SK-N-SH (cell line): Measurements from ENCODE around the gene HBZ. TPM values are rescaled to one million over a fixed set of nuclear protein-coding genes. Genes with fewer than 3 reads are reported as not detected.
"Not testable (repeated sequence)": the region's sequence is repeated elsewhere in the genome, so short reads cannot be mapped to it uniquely, and the experiment has no call there.

ENCODE experiments used
- CTCF ChIA-PET: fragments of 300-600, 350-600 bp; formaldehyde crosslinking; extraction: SDS; loops from one replicate; lab custom pipeline; 2021; lab: Yijun Ruan, JAX
- POLR2A ChIA-PET: fragments of 350-600 bp; sonication (Branson Sonifier 250); formaldehyde crosslinking; extraction: SDS; loops from one replicate; lab custom pipeline; 2020; ENCODE audit warnings: antibody characterized with exemption, inconsistent platforms; lab: Yijun Ruan, JAX
- DNase-seq: peaks from one replicate; pipeline ENCODE4 v3.0.0; 2012
- H2AFZ ChIP-seq: fragments of 200-600 bp; sonication (generic); 2 replicates; pipeline ENCODE4 v1.8.1; 2016; ENCODE audit warnings: antibody characterized with exemption, mild to moderate bottlenecking, low read depth
- H3F3A ChIP-seq: fragments of 200-600 bp; sonication (generic); replicated peaks from 2 replicates; pipeline ENCODE3; 2016; ENCODE audit warnings: antibody characterized with exemption, mild to moderate bottlenecking; ENCODE audit not compliant: insufficient read depth
- H3K27ac ChIP-seq, 2 experiments: fragments of 200-500 bp in 1 of 2; fragments of 200-600 bp in 1 of 2; sonication (Bioruptor generic) in 1 of 2; sonication (generic), shearing (Covaris generic) in 1 of 2; 2 replicates each; pipeline versions ENCODE4 v1.5.1 to v1.6.1; 2014 to 2016; ENCODE audit warnings: low read depth in 2 of 2, inconsistent platforms in 1 of 2, low read length in 1 of 2, mild to moderate bottlenecking in 1 of 2, mixed read lengths in 1 of 2
- H3K27me3 ChIP-seq: fragments of 200-600 bp; sonication (generic), shearing (Covaris generic); 2 replicates; pipeline ENCODE4 v1.6.1; 2016; ENCODE audit warnings: mixed run types; ENCODE audit not compliant: insufficient read depth
- H3K36me3 ChIP-seq, 2 experiments: fragments of 200-500 bp in 1 of 2; fragments of 200-600 bp in 1 of 2; sonication (Bioruptor generic) in 1 of 2; sonication (generic) in 1 of 2; replicated peaks in 1 of 2; 2 replicates each; pipeline versions ENCODE3 to v1.5.1; 2014 to 2016; ENCODE audit warnings: low read length in 1 of 2, mild to moderate bottlenecking in 1 of 2; ENCODE audit not compliant: insufficient read depth in 2 of 2, control insufficient read depth in 1 of 2
- H3K4me1 ChIP-seq, 2 experiments: fragments of 200-500 bp in 1 of 2; fragments of 200-600 bp in 1 of 2; sonication (Bioruptor generic) in 1 of 2; sonication (generic), shearing (Covaris generic) in 1 of 2; 2 replicates each; pipeline versions ENCODE4 v1.5.1 to v1.6.1; 2014 to 2016; ENCODE audit warnings: low read depth in 1 of 2, low read length in 1 of 2, mixed run types in 1 of 2; ENCODE audit not compliant: insufficient read depth in 2 of 2, control insufficient read depth in 1 of 2
- H3K4me2 ChIP-seq: fragments of 200-600 bp; sonication (generic), shearing (Covaris generic); 2 replicates; pipeline ENCODE4 v1.6.1; 2017; ENCODE audit warnings: mixed run types
- H3K4me3 ChIP-seq, 2 experiments: fragments of 200-500 bp in 1 of 2; fragments of 200-600 bp in 1 of 2; sonication (Bioruptor generic) in 1 of 2; sonication (generic), shearing (Covaris generic) in 1 of 2; 2 replicates each; pipeline versions ENCODE4 v1.5.1 to v1.8.1; 2014 to 2016; ENCODE audit warnings: low read depth in 2 of 2, inconsistent platforms in 1 of 2, low read length in 1 of 2, mild to moderate bottlenecking in 1 of 2, mixed read lengths in 1 of 2, moderate library complexity in 1 of 2
- H3K79me2 ChIP-seq: fragments of 200-600 bp; sonication (generic); 2 replicates; pipeline ENCODE4 v1.8.1; 2017; ENCODE audit warnings: mild to moderate bottlenecking; ENCODE audit not compliant: insufficient read depth
- H3K9ac ChIP-seq: fragments of 200-600 bp; sonication (generic); 2 replicates; pipeline ENCODE4 v1.6.1; 2017; ENCODE audit warnings: mixed run types
- H3K9me2 ChIP-seq: fragments of 200-600 bp; sonication (generic); 2 replicates; pipeline ENCODE4 v1.6.1; 2017; ENCODE audit warnings: mixed run types
- H3K9me3 ChIP-seq: fragments of 200-600 bp; sonication (generic); 2 replicates; pipeline ENCODE4 v1.6.1; 2017; ENCODE audit warnings: mixed run types, mild to moderate bottlenecking, moderate library complexity
- H4K20me1 ChIP-seq: fragments of 200-600 bp; sonication (generic); 2 replicates; pipeline ENCODE4 v1.6.1; 2017; ENCODE audit warnings: mild to moderate bottlenecking, mixed run types; ENCODE audit not compliant: insufficient read depth
- ELF1 ChIP-seq: IDR thresholded peaks from 2 replicates; pipeline ENCODE4 v1.4.0; 2012
- EZH2phosphoT487 ChIP-seq: fragments of 200-600 bp; sonication (generic); IDR thresholded peaks from 2 replicates; pipeline ENCODE4 v1.6.1; 2017; ENCODE audit warnings: low read depth, mixed run types, mild to moderate bottlenecking, antibody characterized with exemption, moderate library complexity, borderline replicate concordance
- FOXM1 ChIP-seq: IDR thresholded peaks from 2 replicates; pipeline ENCODE4 v1.4.0; 2012; ENCODE audit warnings: low read depth, mild to moderate bottlenecking
- JUND ChIP-seq: IDR thresholded peaks from 2 replicates; pipeline ENCODE4 v1.4.0; 2012
- MEF2A ChIP-seq: IDR thresholded peaks from 2 replicates; pipeline ENCODE4 v1.4.0; 2012; ENCODE audit warnings: low read depth, borderline replicate concordance
- NFIC ChIP-seq: IDR thresholded peaks from 2 replicates; pipeline ENCODE4 v1.4.0; 2012; ENCODE audit warnings: borderline replicate concordance
- POLR2AphosphoS5 ChIP-seq: IDR thresholded peaks from 2 replicates; pipeline ENCODE4 v1.6.1; 2012; ENCODE audit warnings: low read depth, low read length
- RAD21 ChIP-seq: IDR thresholded peaks from 2 replicates; pipeline ENCODE4 v1.6.1; 2012; ENCODE audit warnings: mild to moderate bottlenecking, low read length
- REST ChIP-seq: IDR thresholded peaks from 2 replicates; pipeline ENCODE4 v1.6.1; 2012; ENCODE audit warnings: mild to moderate bottlenecking, low read depth, low read length, moderate library complexity
- RFX5 ChIP-seq: IDR thresholded peaks from 2 replicates; pipeline ENCODE4 v1.6.1; 2012; ENCODE audit warnings: mild to moderate bottlenecking, improper control_type of control experiment, low read length
- RXRA ChIP-seq: IDR thresholded peaks from 2 replicates; pipeline ENCODE4 v1.4.0; 2012; ENCODE audit warnings: low read depth, mild to moderate bottlenecking, borderline replicate concordance
- SIN3A ChIP-seq: IDR thresholded peaks from 2 replicates; pipeline ENCODE4 v1.6.1; 2012; ENCODE audit warnings: low read depth, mild to moderate bottlenecking, low read length, moderate library complexity, borderline replicate concordance
- SMC3 ChIP-seq: IDR thresholded peaks from 2 replicates; pipeline ENCODE4 v1.6.1; 2012; ENCODE audit warnings: low read depth, low read length, improper control_type of control experiment
- TAF1 ChIP-seq: IDR thresholded peaks from 2 replicates; pipeline ENCODE4 v1.6.1; 2012; ENCODE audit warnings: low read depth, mild to moderate bottlenecking, low read length, moderate library complexity, borderline replicate concordance
- TCF12 ChIP-seq: IDR thresholded peaks from 2 replicates; pipeline ENCODE4 v1.4.0; 2012
- TEAD4 ChIP-seq: IDR thresholded peaks from 2 replicates; pipeline ENCODE4 v1.4.0; 2012; ENCODE audit warnings: mild to moderate bottlenecking, borderline replicate concordance; ENCODE audit not compliant: insufficient read depth
- USF2 ChIP-seq: fragments of 150-350 bp; IDR thresholded peaks from 2 replicates; pipeline ENCODE4 v1.6.1; 2017; ENCODE audit warnings: antibody characterized with exemption, low read length, low read depth, borderline replicate concordance
- YY1 ChIP-seq: IDR thresholded peaks from 2 replicates; pipeline ENCODE4 v1.4.0; 2012; ENCODE audit warnings: low read depth, mild to moderate bottlenecking
- WGBS: methylation state at CpG from one replicate; pipeline ENCODE4 v1.1.6; 2017; ENCODE audit warnings: low lambda C conversion rate; 5-methylcytosine and 5-hydroxymethylcytosine counted together
- polyA plus RNA-seq, 3 experiments: library from polyadenylated mRNA; depleted of rRNA; stranded (reverse); fragments of >200 nt; gene quantifications; 2 replicates each; pipeline ENCODE4 v1.2.3, GENCODE V29; 2012
- TF ChIP-seq, protein P1 (sequence below): fragments of 150-350 bp; IDR thresholded peaks from 2 replicates; pipeline ENCODE4 v1.6.1; 2016; ENCODE audit warnings: mild to moderate bottlenecking, low read depth, low read length
- TF ChIP-seq, protein P2 (sequence below): IDR thresholded peaks from 2 replicates; pipeline ENCODE4 v1.4.0; 2012; ENCODE audit warnings: low read depth

Gene HBZ
- polyA plus RNA-seq, 1 of the 3 experiments (the other 2 are of a cell fraction), result not detected

DNA sequence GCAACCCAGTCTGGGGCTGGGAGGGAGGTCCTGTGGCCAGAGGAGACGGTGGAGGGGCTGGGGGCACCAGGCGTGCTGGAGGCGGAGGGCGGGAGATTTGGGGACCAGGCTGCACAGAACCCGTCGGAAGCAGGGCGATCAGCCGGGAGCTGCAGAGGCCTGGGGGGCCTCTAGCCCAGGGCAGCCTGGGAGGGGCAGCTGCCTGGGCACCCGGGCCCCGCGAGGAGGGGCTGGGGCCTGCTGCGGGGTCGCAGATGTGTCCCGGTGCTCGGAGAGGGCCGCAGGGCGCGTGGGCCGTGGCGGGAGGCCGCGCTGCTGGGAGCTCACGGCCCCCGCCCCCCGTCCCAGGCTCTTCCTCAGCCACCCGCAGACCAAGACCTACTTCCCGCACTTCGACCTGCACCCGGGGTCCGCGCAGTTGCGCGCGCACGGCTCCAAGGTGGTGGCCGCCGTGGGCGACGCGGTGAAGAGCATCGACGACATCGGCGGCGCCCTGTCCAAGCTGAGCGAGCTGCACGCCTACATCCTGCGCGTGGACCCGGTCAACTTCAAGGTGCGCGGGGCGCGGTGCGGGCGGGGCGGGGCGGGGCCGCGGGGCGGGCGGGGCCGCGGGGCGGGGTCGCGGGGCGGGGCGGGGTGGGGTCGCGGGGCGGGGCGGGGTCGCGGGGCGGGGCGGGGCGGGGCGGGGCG lies 11.8 kb downstream of the HBZ start:
- H3F3A ChIP-seq, H2AFZ ChIP-seq, H3K79me2 ChIP-seq, H3K4me3 ChIP-seq, H4K20me1 ChIP-seq, POLR2A ChIA-PET, H3K9me3 ChIP-seq, DNase-seq, H3K9ac ChIP-seq, H3K4me2 ChIP-seq, H3K27ac ChIP-seq, H3K9me2 ChIP-seq, H3K36me3 ChIP-seq: not testable (repeated sequence)
- peaks cover 28% of the 10 kb centered on the region for H3K27me3 ChIP-seq
- no CpG with 5 or more reads among the region's 80 CpGs for WGBS
- peaks cover 0 to 13% of the 10 kb centered on the region in 2 experiments; a peak in 1 of 4 replicates for H3K4me1 ChIP-seq
- CTCF ChIA-PET, result interaction anchor here (1.3 to 2.5 kb wide), 4 partner anchors 16 to 198 kb away, joined by 3 to 18 read pairs (median 8); partner anchors contain the start of gene HBQ1

GRCh38 chr16:164827-165538 lies 12.5 kb downstream of the HBZ start:
- peak overlapping the region; percentile 74 for H3K4me2 ChIP-seq

More at GRCh38 chr16:164827-165538, 12.5 kb downstream of the HBZ start:
- ChIA-PET CTCF (interaction anchor here (1.0 to 2.8 kb wide), 8 partner anchors 9 to 197 kb away, joined by 3 to 18 read pairs (median 5); partner anchors contain the start of gene HBQ1), POLR2A (no interaction called here)
- no peak overlapping the region for H3K9ac ChIP-seq
- H3K9me2 ChIP-seq, result no peaks in the 10 kb centered on the region
- peak; percentile 94 for DNase-seq
- H3K4me3 ChIP-seq, result peak overlapping the region in 1 of 2 experiments; percentile 32; a peak in 2 of 4 replicates
- no peak overlapping the region for H2AFZ ChIP-seq
- H3K27me3 ChIP-seq, result peaks cover 28% of the 10 kb centered on the region
- peaks cover 0 to 13% of the 10 kb centered on the region in 2 experiments; a peak in 1 of 4 replicates for H3K4me1 ChIP-seq
- H3K27ac ChIP-seq, result no peak overlapping the region
- H3K9me3 ChIP-seq, result no peaks in the 10 kb centered on the region
- H3F3A ChIP-seq, result no peaks in the 10 kb centered on the region
- TF ChIP-seq, protein P1, sequence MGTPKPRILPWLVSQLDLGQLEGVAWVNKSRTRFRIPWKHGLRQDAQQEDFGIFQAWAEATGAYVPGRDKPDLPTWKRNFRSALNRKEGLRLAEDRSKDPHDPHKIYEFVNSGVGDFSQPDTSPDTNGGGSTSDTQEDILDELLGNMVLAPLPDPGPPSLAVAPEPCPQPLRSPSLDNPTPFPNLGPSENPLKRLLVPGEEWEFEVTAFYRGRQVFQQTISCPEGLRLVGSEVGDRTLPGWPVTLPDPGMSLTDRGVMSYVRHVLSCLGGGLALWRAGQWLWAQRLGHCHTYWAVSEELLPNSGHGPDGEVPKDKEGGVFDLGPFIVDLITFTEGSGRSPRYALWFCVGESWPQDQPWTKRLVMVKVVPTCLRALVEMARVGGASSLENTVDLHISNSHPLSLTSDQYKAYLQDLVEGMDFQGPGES, result no peak
- TF ChIP-seq TEAD4, result no peak
- no peak for TF ChIP-seq MEF2A
- TF ChIP-seq RXRA, result no peak
- no peak for TF ChIP-seq SIN3A
- TF ChIP-seq TAF1, result no peak
- TF ChIP-seq FOXM1, result no peak
- TF ChIP-seq REST, result no peak
- no peak for TF ChIP-seq RAD21
- TF ChIP-seq SMC3, result no peak
- no peak for TF ChIP-seq USF2
- TF ChIP-seq, protein P2, sequence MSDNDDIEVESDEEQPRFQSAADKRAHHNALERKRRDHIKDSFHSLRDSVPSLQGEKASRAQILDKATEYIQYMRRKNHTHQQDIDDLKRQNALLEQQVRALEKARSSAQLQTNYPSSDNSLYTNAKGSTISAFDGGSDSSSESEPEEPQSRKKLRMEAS, result no peak
- TF ChIP-seq NFIC, result no peak
- TF ChIP-seq YY1, result no peak
- no peak for TF ChIP-seq JUND
- TF ChIP-seq TCF12, result no peak
- TF ChIP-seq RFX5, result no peak
- TF ChIP-seq EZH2phosphoT487, result no peak; the same call in 1 of the 2 replicates
- TF ChIP-seq POLR2AphosphoS5, result no peak
- no peak for TF ChIP-seq ELF1
- peaks cover 4% of the 10 kb centered on the region; the same call in 1 of the 2 replicates for H4K20me1 ChIP-seq
- no peaks in the 10 kb centered on the region for H3K79me2 ChIP-seq
- no peaks in the 10 kb centered on the region for H3K36me3 ChIP-seq
- WGBS, result 8% methylated on average over 8 of the region's 77 CpGs
